ENCODE data around the gene SLC16A11. TPM values are rescaled to one million over a fixed set of nuclear protein-coding genes. Genes with fewer than 3 reads are reported as not detected.
"Not testable (repeated sequence)": the region's sequence is repeated elsewhere in the genome, so short reads cannot be mapped to it uniquely, and the experiment has no call there.

The SLC16A11 gene
- polyA plus RNA-seq, 2 of the 4 experiments (the other 2 are of a cell fraction): not detected

- peak overlapping the region; percentile 34 to 49; a peak in 3 of 6 replicates for H3K27ac ChIP-seq
- WGBS (ENCODE audit: missing lambda C conversion rate): 41% methylated on average over 4 of the region's 4 CpGs
- ChIA-PET POLR2A (no interaction called here), CTCF (interaction anchor here (0.6 to 34.0 kb wide), 5 partner anchors 16 to 109 kb away, joined by 3 to 1477 read pairs (median 3); partner anchors contain the start of genes ASGR2, SLC16A11 and SLC16A13)
- H3K4me2 ChIP-seq: no peak overlapping the region
- peaks cover 28% of the 10 kb centered on the region for H3K4me1 ChIP-seq
- DNase-seq (ENCODE audit: low read depth in 1 of 2, low spot score in 1 of 2) (no peak), ATAC-seq (no peak), FAIRE-seq (no peak)
- H3K4me3 ChIP-seq: no peak overlapping the region
- H3K9me3 ChIP-seq: no peaks in the 10 kb centered on the region
- no peak for TF ChIP-seq HDAC2 (IDR thresholded peaks at IDR 0.05)
- TF ChIP-seq HOXB13 (CRISPR knock-in tag; IDR thresholded peaks at IDR 0.05; ENCODE audit: low read depth): no peak
- no peak for TF ChIP-seq POLR2A (IDR thresholded peaks at IDR 0.05; ENCODE audit: low read length)
- no peak for TF ChIP-seq MAFK (IDR thresholded peaks at IDR 0.05; ENCODE audit: partially characterized antibody)
- no peak for TF ChIP-seq RNF2 (IDR thresholded peaks at IDR 0.05; ENCODE audit: borderline replicate concordance, low read depth)
- no peak for TF ChIP-seq JUN (IDR thresholded peaks at IDR 0.05)
- no peak for TF ChIP-seq NPAS2 (CRISPR knock-in tag; IDR thresholded peaks at IDR 0.05; ENCODE audit: borderline replicate concordance)
- TF ChIP-seq ESRRA (IDR thresholded peaks at IDR 0.05; ENCODE audit: borderline replicate concordance, low read length): no peak
- no peak for TF ChIP-seq PHF8 (IDR thresholded peaks at IDR 0.05; ENCODE audit: borderline replicate concordance, low read depth)
- TF ChIP-seq ZC3H11A (IDR thresholded peaks at IDR 0.05): no peak
- TF ChIP-seq NFE2L2 (conservative IDR thresholded peaks at IDR 0.05; ENCODE audit: low read length): no peak
- TF ChIP-seq EHMT2 (IDR thresholded peaks at IDR 0.05; ENCODE audit: low read depth): no peak
- no peak for TF ChIP-seq EP300 (IDR thresholded peaks at IDR 0.05)
- TF ChIP-seq CHD4 (IDR thresholded peaks at IDR 0.05; ENCODE audit: borderline replicate concordance): no peak
- no peak for TF ChIP-seq GATA3 (IDR thresholded peaks at IDR 0.05; ENCODE audit: borderline replicate concordance)
- no peak for TF ChIP-seq MYC (IDR thresholded peaks at IDR 0.05; ENCODE audit: borderline replicate concordance, low read length)
- TF ChIP-seq SREBF2 (IDR thresholded peaks at IDR 0.05): no peak
Measured at GRCh38 chr17:7056386-7056785, 12.5 kb upstream of the SLC16A11 start.

DNA sequence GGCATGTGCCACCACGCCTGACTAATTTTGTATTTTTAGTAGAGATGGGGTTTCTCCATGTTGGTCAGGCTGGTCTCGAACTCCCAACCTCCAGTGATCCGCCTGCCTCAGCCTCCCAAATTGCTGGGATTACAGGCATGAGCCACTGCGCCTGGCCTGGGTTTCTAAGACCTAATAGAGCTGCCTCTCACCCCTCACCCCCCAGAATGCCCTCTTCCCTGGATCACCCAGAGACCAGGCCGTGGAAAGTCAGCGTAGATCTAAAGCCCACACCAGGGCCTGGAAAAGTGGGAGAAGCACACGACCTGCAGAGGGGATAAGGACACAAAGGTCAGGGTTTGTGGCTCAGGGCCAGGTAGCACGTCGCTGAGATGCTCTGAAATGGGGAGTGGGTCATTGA, 6.7 kb upstream of the SLC16A11 start:
- H3K27ac ChIP-seq; FAIRE-seq; DNase-seq (ENCODE audit: low read depth in 1 of 2, low spot score in 1 of 2); POLR2A ChIA-PET; H3K4me3 ChIP-seq; H3K4me2 ChIP-seq; H3K4me1 ChIP-seq; H3K9me3 ChIP-seq; ATAC-seq: not testable (repeated sequence)
- 69% methylated on average over 9 of the region's 9 CpGs for WGBS (ENCODE audit: missing lambda C conversion rate)
- CTCF ChIA-PET: interaction anchor here (0.9 to 34.0 kb wide), 18 partner anchors 10 to 510 kb away, joined by 3 to 1477 read pairs (median 10); partner anchors contain the start of genes ACADVL, ASGR1, ASGR2 and DLG4

GRCh38 chr17:7048968-7049367, 5.1 kb upstream of the SLC16A11 start:
- Histone ChIP-seq H3K4me2 (no peak overlapping the region), H3K9me3 (no peaks in the 10 kb centered on the region), H3K27ac (0 out of 6 replicates have a peak overlapping the region, but pooled peaks of 1 of the 2 experiments have one; percentile 16), H3K4me1 (peaks cover 11% of the 10 kb centered on the region), H3K4me3 (no peak overlapping the region)
- ChIA-PET POLR2A (no interaction called here), CTCF (interaction anchor here (0.7 to 34.0 kb wide), 9 partner anchors 13 to 272 kb away, joined by 3 to 1477 read pairs (median 17); partner anchors contain the start of genes ASGR1 and ASGR2)
- FAIRE-seq (no peak), DNase-seq (ENCODE audit: low read depth in 1 of 2, low spot score in 1 of 2) (no peak), ATAC-seq (no peak)
- 71% methylated on average over 6 of the region's 6 CpGs for WGBS (ENCODE audit: missing lambda C conversion rate)
- no peak for TF ChIP-seq ZC3H11A (IDR thresholded peaks at IDR 0.05)
- TF ChIP-seq NPAS2 (CRISPR knock-in tag; IDR thresholded peaks at IDR 0.05; ENCODE audit: borderline replicate concordance): no peak
- TF ChIP-seq NR3C1 (IDR thresholded peaks at IDR 0.05): no peak
- TF ChIP-seq PHF8 (IDR thresholded peaks at IDR 0.05; ENCODE audit: borderline replicate concordance, low read depth): no peak

DNA sequence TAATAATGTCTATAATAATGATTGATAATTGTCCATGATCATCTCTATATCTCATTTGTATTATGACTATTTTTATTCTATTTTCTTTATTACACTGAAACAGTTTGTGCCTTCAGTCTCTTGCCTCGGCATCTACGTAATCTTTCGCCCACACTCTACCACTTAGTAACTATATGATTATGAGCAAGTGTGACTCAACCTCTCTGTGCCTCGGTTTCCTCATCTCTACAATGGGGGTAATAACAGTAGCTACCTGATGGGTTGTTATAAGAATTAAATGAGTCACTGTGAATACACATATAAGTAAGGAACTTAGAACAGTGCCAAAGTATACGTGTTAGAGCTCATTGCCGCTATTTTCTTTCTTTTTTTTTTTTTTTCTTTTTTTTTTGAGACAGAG, 3.7 kb upstream of the SLC16A11 start:
- POLR2A ChIA-PET: interaction anchor here (0.6 to 0.7 kb wide), 2 partner anchors 10 to 436 kb away, joined by 3 read pairs; no protein-coding TSS in a partner anchor
- FAIRE-seq: no peak
- TF ChIP-seq BCL3 (IDR thresholded peaks at IDR 0.05) (no peak), RARB (CRISPR knock-in tag; IDR thresholded peaks at IDR 0.05) (no peak), RNF2 (IDR thresholded peaks at IDR 0.05; ENCODE audit: borderline replicate concordance, low read depth) (no peak), CBX2 (IDR thresholded peaks at IDR 0.05; ENCODE audit: borderline replicate concordance, low read depth) (no peak), EP300 (IDR thresholded peaks at IDR 0.05) (no peak), KDM1A (IDR thresholded peaks at IDR 0.05; ENCODE audit: low read depth) (no peak), CEBPB (IDR thresholded peaks at IDR 0.05) (no peak), ELK1 (IDR thresholded peaks at IDR 0.05; ENCODE audit: low read depth, low read length) (no peak), ZSCAN20 (CRISPR knock-in tag; IDR thresholded peaks at IDR 0.05) (no peak)
- TF ChIP-seq, protein P1, sequence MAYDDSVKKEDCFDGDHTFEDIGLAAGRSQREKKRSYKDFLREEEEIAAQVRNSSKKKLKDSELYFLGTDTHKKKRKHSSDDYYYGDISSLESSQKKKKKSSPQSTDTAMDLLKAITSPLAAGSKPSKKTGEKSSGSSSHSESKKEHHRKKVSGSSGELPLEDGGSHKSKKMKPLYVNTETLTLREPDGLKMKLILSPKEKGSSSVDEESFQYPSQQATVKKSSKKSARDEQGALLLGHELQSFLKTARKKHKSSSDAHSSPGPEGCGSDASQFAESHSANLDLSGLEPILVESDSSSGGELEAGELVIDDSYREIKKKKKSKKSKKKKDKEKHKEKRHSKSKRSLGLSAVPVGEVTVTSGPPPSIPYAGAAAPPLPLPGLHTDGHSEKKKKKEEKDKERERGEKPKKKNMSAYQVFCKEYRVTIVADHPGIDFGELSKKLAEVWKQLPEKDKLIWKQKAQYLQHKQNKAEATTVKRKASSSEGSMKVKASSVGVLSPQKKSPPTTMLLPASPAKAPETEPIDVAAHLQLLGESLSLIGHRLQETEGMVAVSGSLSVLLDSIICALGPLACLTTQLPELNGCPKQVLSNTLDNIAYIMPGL (CRISPR knock-in tag; IDR thresholded peaks at IDR 0.05; ENCODE audit: borderline replicate concordance): no peak
- TF ChIP-seq, protein P2, sequence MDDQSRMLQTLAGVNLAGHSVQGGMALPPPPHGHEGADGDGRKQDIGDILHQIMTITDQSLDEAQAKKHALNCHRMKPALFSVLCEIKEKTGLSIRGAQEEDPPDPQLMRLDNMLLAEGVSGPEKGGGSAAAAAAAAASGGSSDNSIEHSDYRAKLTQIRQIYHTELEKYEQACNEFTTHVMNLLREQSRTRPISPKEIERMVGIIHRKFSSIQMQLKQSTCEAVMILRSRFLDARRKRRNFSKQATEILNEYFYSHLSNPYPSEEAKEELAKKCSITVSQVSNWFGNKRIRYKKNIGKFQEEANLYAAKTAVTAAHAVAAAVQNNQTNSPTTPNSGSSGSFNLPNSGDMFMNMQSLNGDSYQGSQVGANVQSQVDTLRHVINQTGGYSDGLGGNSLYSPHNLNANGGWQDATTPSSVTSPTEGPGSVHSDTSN (IDR thresholded peaks at IDR 0.05): no peak

More for the DNA sequence above, 3.7 kb upstream of the SLC16A11 start:
- ATAC-seq: no peak
- H3K4me1 ChIP-seq: peaks cover 19% of the 10 kb centered on the region
- no peak overlapping the region for H3K4me3 ChIP-seq
- CTCF ChIA-PET: interaction anchor here (0.9 to 34.0 kb wide), 8 partner anchors 10 to 297 kb away, joined by 3 to 1477 read pairs (median 25); partner anchors contain the start of genes ASGR1 and ASGR2
- WGBS (ENCODE audit: missing lambda C conversion rate): 76% methylated on average over 6 of the region's 6 CpGs
- H3K4me2 ChIP-seq: no peak overlapping the region
- no peak for DNase-seq (ENCODE audit: low read depth in 1 of 2, low spot score in 1 of 2)
- H3K27ac ChIP-seq: no peak overlapping the region
- H3K9me3 ChIP-seq: no peaks in the 10 kb centered on the region
